ENCODE measurements around the gene ZMIZ2. TPM values are rescaled to one million over a fixed set of nuclear protein-coding genes. Genes with fewer than 3 reads are reported as not detected.

ZMIZ2 gene
- total and polyA plus RNA-seq, 9 of the 15 experiments (the other 6 are each of a cell fraction or from before 2014, with no cell fraction given), result 0.13 to 40.3 (median 4.9) TPM

DNA sequence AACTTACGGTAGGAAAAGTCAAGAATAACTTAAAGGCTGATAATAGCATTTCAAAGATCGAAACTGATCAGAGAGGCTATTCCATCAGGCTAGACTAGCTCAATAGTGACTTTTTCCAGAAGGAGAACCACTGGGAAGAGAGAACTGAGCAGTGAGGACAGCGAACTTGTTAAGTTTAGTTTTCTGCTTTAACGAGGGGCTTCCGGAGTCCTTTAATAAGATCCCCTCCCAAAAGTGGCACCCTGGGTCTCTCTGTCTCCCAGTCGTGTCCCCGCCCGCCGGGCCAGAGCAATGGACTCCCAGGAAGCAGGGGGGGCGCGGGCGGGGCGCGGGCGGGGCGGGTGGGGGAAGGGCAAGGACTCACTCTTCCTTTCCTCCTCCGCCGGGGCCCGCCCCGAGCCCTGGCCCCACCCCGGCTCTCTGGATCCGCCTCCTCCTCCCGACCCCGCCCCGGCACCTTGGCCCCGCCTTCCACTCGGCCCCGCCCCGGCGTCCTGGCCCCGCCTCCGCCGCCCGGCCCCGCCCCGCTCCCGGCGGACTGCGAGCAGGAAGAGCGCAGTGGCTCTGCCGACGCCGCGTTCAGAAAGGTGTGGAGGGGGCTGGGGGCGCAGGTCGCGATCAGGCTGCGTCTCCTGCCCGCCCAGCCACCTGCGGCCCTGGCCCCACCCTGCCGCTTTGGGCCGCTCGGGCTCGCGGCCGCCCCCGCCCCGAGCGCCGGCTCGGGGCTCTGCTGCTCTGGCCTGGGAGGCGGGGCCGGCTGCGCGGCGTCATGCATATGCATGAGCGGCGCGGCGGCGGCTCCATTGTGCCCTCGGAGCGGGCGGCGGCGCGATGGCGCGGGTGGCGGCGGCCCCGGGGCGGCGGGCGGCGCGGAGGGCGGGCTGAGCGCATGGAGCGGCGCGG is at the start of gene ZMIZ2 (continued):
- TF ChIP-seq, protein P1, sequence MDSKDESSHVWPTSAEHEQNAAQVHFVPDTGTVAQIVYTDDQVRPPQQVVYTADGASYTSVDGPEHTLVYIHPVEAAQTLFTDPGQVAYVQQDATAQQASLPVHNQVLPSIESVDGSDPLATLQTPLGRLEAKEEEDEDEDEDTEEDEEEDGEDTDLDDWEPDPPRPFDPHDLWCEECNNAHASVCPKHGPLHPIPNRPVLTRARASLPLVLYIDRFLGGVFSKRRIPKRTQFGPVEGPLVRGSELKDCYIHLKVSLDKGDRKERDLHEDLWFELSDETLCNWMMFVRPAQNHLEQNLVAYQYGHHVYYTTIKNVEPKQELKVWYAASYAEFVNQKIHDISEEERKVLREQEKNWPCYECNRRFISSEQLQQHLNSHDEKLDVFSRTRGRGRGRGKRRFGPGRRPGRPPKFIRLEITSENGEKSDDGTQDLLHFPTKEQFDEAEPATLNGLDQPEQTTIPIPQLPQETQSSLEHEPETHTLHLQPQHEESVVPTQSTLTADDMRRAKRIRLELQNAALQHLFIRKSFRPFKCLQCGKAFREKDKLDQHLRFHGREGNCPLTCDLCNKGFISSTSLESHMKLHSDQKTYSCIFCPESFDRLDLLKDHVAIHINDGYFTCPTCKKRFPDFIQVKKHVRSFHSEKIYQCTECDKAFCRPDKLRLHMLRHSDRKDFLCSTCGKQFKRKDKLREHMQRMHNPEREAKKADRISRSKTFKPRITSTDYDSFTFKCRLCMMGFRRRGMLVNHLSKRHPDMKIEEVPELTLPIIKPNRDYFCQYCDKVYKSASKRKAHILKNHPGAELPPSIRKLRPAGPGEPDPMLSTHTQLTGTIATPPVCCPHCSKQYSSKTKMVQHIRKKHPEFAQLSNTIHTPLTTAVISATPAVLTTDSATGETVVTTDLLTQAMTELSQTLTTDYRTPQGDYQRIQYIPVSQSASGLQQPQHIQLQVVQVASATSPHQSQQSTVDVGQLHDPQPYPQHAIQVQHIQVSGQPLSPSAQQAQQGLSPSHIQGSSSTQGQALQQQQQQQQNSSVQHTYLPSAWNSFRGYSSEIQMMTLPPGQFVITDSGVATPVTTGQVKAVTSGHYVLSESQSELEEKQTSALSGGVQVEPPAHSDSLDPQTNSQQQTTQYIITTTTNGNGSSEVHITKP (IDR thresholded peaks at IDR 0.05; ENCODE audit: partially characterized antibody), result peak; percentile 38
- TF ChIP-seq, protein P2, sequence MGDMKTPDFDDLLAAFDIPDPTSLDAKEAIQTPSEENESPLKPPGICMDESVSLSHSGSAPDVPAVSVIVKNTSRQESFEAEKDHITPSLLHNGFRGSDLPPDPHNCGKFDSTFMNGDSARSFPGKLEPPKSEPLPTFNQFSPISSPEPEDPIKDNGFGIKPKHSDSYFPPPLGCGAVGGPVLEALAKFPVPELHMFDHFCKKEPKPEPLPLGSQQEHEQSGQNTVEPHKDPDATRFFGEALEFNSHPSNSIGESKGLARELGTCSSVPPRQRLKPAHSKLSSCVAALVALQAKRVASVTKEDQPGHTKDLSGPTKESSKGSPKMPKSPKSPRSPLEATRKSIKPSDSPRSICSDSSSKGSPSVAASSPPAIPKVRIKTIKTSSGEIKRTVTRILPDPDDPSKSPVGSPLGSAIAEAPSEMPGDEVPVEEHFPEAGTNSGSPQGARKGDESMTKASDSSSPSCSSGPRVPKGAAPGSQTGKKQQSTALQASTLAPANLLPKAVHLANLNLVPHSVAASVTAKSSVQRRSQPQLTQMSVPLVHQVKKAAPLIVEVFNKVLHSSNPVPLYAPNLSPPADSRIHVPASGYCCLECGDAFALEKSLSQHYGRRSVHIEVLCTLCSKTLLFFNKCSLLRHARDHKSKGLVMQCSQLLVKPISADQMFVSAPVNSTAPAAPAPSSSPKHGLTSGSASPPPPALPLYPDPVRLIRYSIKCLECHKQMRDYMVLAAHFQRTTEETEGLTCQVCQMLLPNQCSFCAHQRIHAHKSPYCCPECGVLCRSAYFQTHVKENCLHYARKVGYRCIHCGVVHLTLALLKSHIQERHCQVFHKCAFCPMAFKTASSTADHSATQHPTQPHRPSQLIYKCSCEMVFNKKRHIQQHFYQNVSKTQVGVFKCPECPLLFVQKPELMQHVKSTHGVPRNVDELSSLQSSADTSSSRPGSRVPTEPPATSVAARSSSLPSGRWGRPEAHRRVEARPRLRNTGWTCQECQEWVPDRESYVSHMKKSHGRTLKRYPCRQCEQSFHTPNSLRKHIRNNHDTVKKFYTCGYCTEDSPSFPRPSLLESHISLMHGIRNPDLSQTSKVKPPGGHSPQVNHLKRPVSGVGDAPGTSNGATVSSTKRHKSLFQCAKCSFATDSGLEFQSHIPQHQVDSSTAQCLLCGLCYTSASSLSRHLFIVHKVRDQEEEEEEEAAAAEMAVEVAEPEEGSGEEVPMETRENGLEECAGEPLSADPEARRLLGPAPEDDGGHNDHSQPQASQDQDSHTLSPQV (IDR thresholded peaks at IDR 0.05), result 0 out of 2 replicates have a peak, but pooled peaks have one; percentile 6
- TF ChIP-seq, protein P3, sequence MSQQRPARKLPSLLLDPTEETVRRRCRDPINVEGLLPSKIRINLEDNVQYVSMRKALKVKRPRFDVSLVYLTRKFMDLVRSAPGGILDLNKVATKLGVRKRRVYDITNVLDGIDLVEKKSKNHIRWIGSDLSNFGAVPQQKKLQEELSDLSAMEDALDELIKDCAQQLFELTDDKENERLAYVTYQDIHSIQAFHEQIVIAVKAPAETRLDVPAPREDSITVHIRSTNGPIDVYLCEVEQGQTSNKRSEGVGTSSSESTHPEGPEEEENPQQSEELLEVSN (IDR thresholded peaks at IDR 0.05; ENCODE audit: borderline replicate concordance in 1 of 2, extremely low read depth in 1 of 2, insufficient read depth in 1 of 2, insufficient read length in 1 of 2, low read depth in 1 of 2, low read length in 1 of 2, poor library complexity in 1 of 2, severe bottlenecking in 1 of 2), result peak in 1 of 2 experiments; percentile 39
- TF ChIP-seq SUPT5H (IDR thresholded peaks at IDR 0.05) (peak; percentile 54; the same call in 1 of the 2 replicates), CCNT2 (IDR thresholded peaks at IDR 0.05; ENCODE audit: borderline replicate concordance, extremely low read depth, insufficient read length, low read depth, low read length) (peak; percentile 78), POU5F1 (IDR thresholded peaks at IDR 0.05; ENCODE audit: borderline replicate concordance, low read depth, low read length, partially characterized antibody) (no peak), KLF13 (tag; IDR thresholded peaks at IDR 0.05; ENCODE audit: borderline replicate concordance, low read depth) (peak; percentile 21; the same call in 1 of the 2 replicates), FOXJ2 (tag; IDR thresholded peaks at IDR 0.05) (0 out of 2 replicates have a peak, but pooled peaks have one; percentile 28), SRSF7 (optimal IDR thresholded peaks at IDR 0.05; ENCODE audit: low read depth, low read length) (no peak), SP1 (CRISPR knock-in tag; IDR thresholded peaks at IDR 0.05) (no peak), NR4A1 (CRISPR knock-in tag; IDR thresholded peaks at IDR 0.05) (no peak), NR4A1 (tag; IDR thresholded peaks at IDR 0.05) (no peak), TCF7 (IDR thresholded peaks at IDR 0.05; ENCODE audit: borderline replicate concordance) (0 out of 2 replicates have a peak, but pooled peaks have one; percentile 45), PPARD (CRISPR knock-in tag; IDR thresholded peaks at IDR 0.05) (no peak)
- TF ChIP-seq, protein P4, sequence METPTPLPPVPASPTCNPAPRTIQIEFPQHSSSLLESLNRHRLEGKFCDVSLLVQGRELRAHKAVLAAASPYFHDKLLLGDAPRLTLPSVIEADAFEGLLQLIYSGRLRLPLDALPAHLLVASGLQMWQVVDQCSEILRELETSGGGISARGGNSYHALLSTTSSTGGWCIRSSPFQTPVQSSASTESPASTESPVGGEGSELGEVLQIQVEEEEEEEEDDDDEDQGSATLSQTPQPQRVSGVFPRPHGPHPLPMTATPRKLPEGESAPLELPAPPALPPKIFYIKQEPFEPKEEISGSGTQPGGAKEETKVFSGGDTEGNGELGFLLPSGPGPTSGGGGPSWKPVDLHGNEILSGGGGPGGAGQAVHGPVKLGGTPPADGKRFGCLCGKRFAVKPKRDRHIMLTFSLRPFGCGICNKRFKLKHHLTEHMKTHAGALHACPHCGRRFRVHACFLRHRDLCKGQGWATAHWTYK (CRISPR knock-in tag; IDR thresholded peaks at IDR 0.05), result peak; percentile 91
